K562 (cell line): ENCODE data around the gene ZNF821. TPM values are rescaled to one million over a fixed set of nuclear protein-coding genes. Genes with fewer than 3 reads are reported as not detected.

Experiments
- ATAC-seq: fragments of 200-7000 bp; cut with Tn5 transposase; 3 replicates; pipeline ENCODE4 v1.9.1; 2020; ENCODE audit warnings: moderate library complexity
- BruUV-seq: library from RNA; stranded (reverse); fragments of 400-500 nt; replicated peaks from 2 replicates; lab custom pipeline; 2021; lab: Mats Ljungman, UMichigan
- CTCF ChIA-PET: fragments of 300-600 bp; formaldehyde crosslinking; extraction: SDS; loops from one replicate; lab custom pipeline; 2021; ENCODE audit warnings: low intra/inter-chr PET ratio; lab: Yijun Ruan, JAX
- POLR2A ChIA-PET: fragments of 300-600, 350-650 bp; sonication (Branson Sonifier 250); formaldehyde crosslinking; extraction: SDS; loops from one replicate; lab custom pipeline; 2021; ENCODE audit warnings: antibody characterized with exemption, inconsistent platforms; lab: Yijun Ruan, JAX
- DNase-seq, 4 experiments: peaks; one replicate each; pipeline versions ENCODE4 v3.0.0 to v3.0.0-alpha.2; 2011 to 2018; ENCODE audit warnings: low spot score in 3 of 4, mixed read lengths in 3 of 4; ENCODE audit errors: extremely low read depth in 1 of 4
- FAIRE-seq: peaks from 2 replicates; lab custom pipeline; 2011; peaks lifted over from hg19 to GRCh38; lab: Jason Lieb, UNC
- H2AFZ ChIP-seq: 2 replicates; pipeline ENCODE4 v1.6.0; 2011; ENCODE audit warnings: low read depth, low read length, control low read depth, inconsistent platforms
- H3K27ac ChIP-seq: fragments of 200-600 bp; 3 replicates; pipeline ENCODE4 v1.8.0; 2011; ENCODE audit warnings: low read depth, mild to moderate bottlenecking, control low read depth, inconsistent platforms, low read length, moderate library complexity, mixed read lengths; ENCODE audit errors: extremely low read depth
- H3K27me3 ChIP-seq, 2 experiments: fragments of 300-600 bp in 1 of 2; 2 replicates in 1 of 2; 3 replicates in 1 of 2; pipeline versions ENCODE4 v1.6.0 to v1.8.0; 2011; ENCODE audit warnings: inconsistent platforms in 2 of 2, low read length in 2 of 2, mild to moderate bottlenecking in 1 of 2, mixed read lengths in 1 of 2, moderate library complexity in 1 of 2; ENCODE audit not compliant: control insufficient read depth in 2 of 2, insufficient read depth in 2 of 2
- H3K36me3 ChIP-seq: fragments of 300-600 bp; 3 replicates; pipeline ENCODE4 v1.8.0; 2011; ENCODE audit warnings: mild to moderate bottlenecking, low read length, inconsistent platforms; ENCODE audit not compliant: control insufficient read depth, insufficient read depth
- H3K4me1 ChIP-seq, 2 experiments: fragments of 200-600 bp in 1 of 2; replicated peaks in 1 of 2; 2 replicates in 1 of 2; 3 replicates in 1 of 2; pipeline versions ENCODE4 v1.5.1 to v1.8.0; 2011; ENCODE audit warnings: inconsistent platforms in 2 of 2, low read length in 2 of 2, mild to moderate bottlenecking in 1 of 2, mixed read lengths in 1 of 2, moderate library complexity in 1 of 2; ENCODE audit not compliant: control insufficient read depth in 2 of 2, insufficient read depth in 2 of 2
- H3K4me2 ChIP-seq: 2 replicates; pipeline ENCODE4 v1.6.1; 2011; ENCODE audit warnings: low read length, control low read depth, inconsistent platforms, mixed read lengths; ENCODE audit not compliant: insufficient read depth
- H3K4me3 ChIP-seq: fragments of 200-600 bp; sonication (generic), shearing (Covaris generic); 2 replicates; pipeline ENCODE4 v1.5.1; 2016; ENCODE audit warnings: control low read depth, inconsistent platforms
- H3K79me2 ChIP-seq: fragments of 200-600 bp; 3 replicates; pipeline ENCODE4 v1.8.0; 2011; ENCODE audit warnings: low read length, inconsistent platforms; ENCODE audit not compliant: control insufficient read depth, insufficient read depth
- H3K9ac ChIP-seq, 2 experiments: 2 replicates each; pipeline versions ENCODE4 v1.6.0 to v1.6.1; 2011; ENCODE audit warnings: low read depth in 2 of 2, low read length in 2 of 2, control low read depth in 1 of 2, inconsistent platforms in 1 of 2, mild to moderate bottlenecking in 1 of 2, mixed read lengths in 1 of 2; ENCODE audit not compliant: insufficient read depth in 1 of 2
- H3K9me1 ChIP-seq: one replicate; pipeline ENCODE4 v1.6.0; 2011; ENCODE audit warnings: inconsistent platforms, mild to moderate bottlenecking, low read length, moderate library complexity; ENCODE audit not compliant: control insufficient read depth, insufficient read depth
- H3K9me3 ChIP-seq: replicated peaks from 2 replicates; pipeline ENCODE4 v1.5.1; 2011; ENCODE audit warnings: low read depth, low read length, inconsistent platforms; ENCODE audit not compliant: control insufficient read depth, insufficient read depth
- H4K20me1 ChIP-seq: replicated peaks from 2 replicates; pipeline ENCODE4 v1.6.1; 2011; ENCODE audit warnings: low read length, inconsistent platforms, mixed read lengths; ENCODE audit not compliant: control insufficient read depth, insufficient read depth
- CAMTA2 ChIP-seq: fragments of 250-450 bp; sonication (Bioruptor Pico); conservative IDR thresholded peaks from 2 replicates; pipeline ENCODE4 v1.5.1; 2022
- CBX5 ChIP-seq: IDR thresholded peaks from 2 replicates; pipeline ENCODE4 v1.6.1; 2014; ENCODE audit warnings: low read depth, borderline replicate concordance
- FOXJ3 ChIP-seq: sonication (generic); formaldehyde crosslinking; IDR thresholded peaks from 2 replicates; pipeline ENCODE4 v1.4.0; 2020; ENCODE audit warnings: mild to moderate bottlenecking, missing genetic modification reagents
- PML ChIP-seq: IDR thresholded peaks from 2 replicates; pipeline ENCODE4 v1.6.1; 2012; ENCODE audit warnings: low read length, inconsistent platforms
- ZNF699 ChIP-seq: fragments of 250-450 bp; sonication (Bioruptor Pico); IDR thresholded peaks from 2 replicates; pipeline ENCODE4 v1.8.0; 2021; ENCODE audit warnings: mild to moderate bottlenecking, moderate library complexity; ENCODE audit not compliant: insufficient replicate concordance
- WGBS: fragments of 100-300 bp; shearing (Covaris generic); methylation state at CpG from one replicate; pipeline ENCODE4 v1.1.6; 2016; ENCODE audit warnings: low coverage, mixed read lengths; ENCODE audit not compliant: insufficient coverage; ENCODE audit errors: missing lambda C conversion rate; 5-methylcytosine and 5-hydroxymethylcytosine counted together
- in situ Hi-C: fragments of 300-500 bp; cut with MboI; formaldehyde crosslinking; loops from 4 replicates; pipeline ENCODE4 v1.15.0; 2018; ENCODE audit warnings: inconsistent platforms, mixed read lengths
- intact Hi-C: fragments of 100-400 bp; cut with micrococcal nuclease; formaldehyde crosslinking; loops from 2 replicates; pipeline ENCODE4 v1.14.2; 2022
- polyA plus RNA-seq, 8 experiments: library from polyadenylated mRNA; depleted of rRNA in 4 of 8; stranded (reverse) in 5 of 8; unstranded in 3 of 8; fragments of >200 nt; fragmentation: Nextera tagmentation in 2 of 8; fragmentation: Illumina TruSeq in 1 of 8; extraction: Ambion mirVana in 2 of 8; extraction: Trizol in 1 of 8; gene quantifications; 2 replicates each; pipeline versions ENCODE4 v1.2.1 to v1.2.3, GENCODE V29; 2011 to 2014; ENCODE audit warnings: inconsistent platforms in 1 of 8, missing spikeins in 1 of 8
- total RNA-seq, 7 experiments: library from RNA; depleted of rRNA in 6 of 7; stranded (reverse); fragments of >200 nt in 6 of 7; fragmentation: Illumina TruSeq in 2 of 7; extraction: Trizol in 2 of 7; gene quantifications; 2 replicates each; pipeline versions ENCODE4 v1.2.1 to v1.2.3, GENCODE V29; 2011 to 2021; ENCODE audit warnings: low replicate concordance in 1 of 7
- TF ChIP-seq, protein P1 (sequence below): sonication (generic); formaldehyde crosslinking; IDR thresholded peaks from 2 replicates; pipeline ENCODE4 v1.8.1; 2022; ENCODE audit warnings: missing genetic modification reagents
- TF ChIP-seq, protein P2 (sequence below): fragments of 250-450 bp; sonication (Bioruptor Pico); IDR thresholded peaks from 2 replicates; pipeline ENCODE4 v1.4.0; 2020; ENCODE audit warnings: mild to moderate bottlenecking

ZNF821 gene
- total and polyA plus RNA-seq, 9 of the 15 experiments (the other 6 are each of a cell fraction or from before 2014, with no cell fraction given), result 0.38 to 5.6 (median 3.6) TPM

DNA sequence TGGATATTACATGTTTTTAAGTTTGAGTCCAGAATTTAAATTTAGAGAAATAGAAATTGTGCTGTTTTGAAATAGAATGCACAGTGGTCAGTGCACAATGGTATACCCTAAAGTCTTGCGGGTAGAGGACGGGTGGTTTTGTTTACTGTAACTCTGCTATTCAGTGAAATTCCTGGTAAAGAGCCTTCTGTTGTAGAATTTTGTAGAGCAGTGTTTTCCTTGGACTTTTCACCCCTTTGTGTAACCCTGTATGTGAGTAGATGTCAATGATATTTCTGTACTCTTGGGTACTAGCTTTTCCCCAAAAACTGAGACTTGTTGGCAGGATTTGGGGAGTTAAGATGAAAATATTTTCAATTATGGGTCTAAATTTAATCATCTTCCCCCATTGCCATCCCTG, 30.8 kb upstream of the ZNF821 start:
- WGBS, result 88% methylated on average over 2 of the region's 2 CpGs
- Histone ChIP-seq H3K79me2 (peaks cover 93% of the 10 kb centered on the region), H3K9me3 (peaks cover 2% of the 10 kb centered on the region), H3K36me3 (peaks cover 77% of the 10 kb centered on the region), H2AFZ (no peak overlapping the region), H3K27me3 (no peaks in the 10 kb centered on the region), H3K4me2 (no peak overlapping the region), H3K27ac (no peak overlapping the region), H4K20me1 (no peaks in the 10 kb centered on the region; the same call in 1 of the 2 replicates), H3K9ac (no peak overlapping the region), H3K4me1 (no peaks in the 10 kb centered on the region), H3K9me1 (no peaks in the 10 kb centered on the region), H3K4me3 (no peak overlapping the region)
- TF ChIP-seq ZNF699 (CRISPR knock-in tag) (no peak), CBX5 (no peak), CAMTA2 (CRISPR knock-in tag) (no peak), PML (no peak), FOXJ3 (no peak)
- TF ChIP-seq, protein P1, sequence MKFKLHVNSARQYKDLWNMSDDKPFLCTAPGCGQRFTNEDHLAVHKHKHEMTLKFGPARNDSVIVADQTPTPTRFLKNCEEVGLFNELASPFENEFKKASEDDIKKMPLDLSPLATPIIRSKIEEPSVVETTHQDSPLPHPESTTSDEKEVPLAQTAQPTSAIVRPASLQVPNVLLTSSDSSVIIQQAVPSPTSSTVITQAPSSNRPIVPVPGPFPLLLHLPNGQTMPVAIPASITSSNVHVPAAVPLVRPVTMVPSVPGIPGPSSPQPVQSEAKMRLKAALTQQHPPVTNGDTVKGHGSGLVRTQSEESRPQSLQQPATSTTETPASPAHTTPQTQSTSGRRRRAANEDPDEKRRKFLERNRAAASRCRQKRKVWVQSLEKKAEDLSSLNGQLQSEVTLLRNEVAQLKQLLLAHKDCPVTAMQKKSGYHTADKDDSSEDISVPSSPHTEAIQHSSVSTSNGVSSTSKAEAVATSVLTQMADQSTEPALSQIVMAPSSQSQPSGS, result no peak
- TF ChIP-seq, protein P2, sequence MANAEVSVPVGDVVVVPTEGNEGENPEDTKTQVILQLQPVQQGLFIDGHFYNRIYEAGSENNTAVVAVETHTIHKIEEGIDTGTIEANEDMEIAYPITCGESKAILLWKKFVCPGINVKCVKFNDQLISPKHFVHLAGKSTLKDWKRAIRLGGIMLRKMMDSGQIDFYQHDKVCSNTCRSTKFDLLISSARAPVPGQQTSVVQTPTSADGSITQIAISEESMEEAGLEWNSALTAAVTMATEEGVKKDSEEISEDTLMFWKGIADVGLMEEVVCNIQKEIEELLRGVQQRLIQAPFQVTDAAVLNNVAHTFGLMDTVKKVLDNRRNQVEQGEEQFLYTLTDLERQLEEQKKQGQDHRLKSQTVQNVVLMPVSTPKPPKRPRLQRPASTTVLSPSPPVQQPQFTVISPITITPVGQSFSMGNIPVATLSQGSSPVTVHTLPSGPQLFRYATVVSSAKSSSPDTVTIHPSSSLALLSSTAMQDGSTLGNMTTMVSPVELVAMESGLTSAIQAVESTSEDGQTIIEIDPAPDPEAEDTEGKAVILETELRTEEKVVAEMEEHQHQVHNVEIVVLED, result no peak
- in situ Hi-C loops (no loop called here), intact Hi-C loops (no loop called here)
- ChIA-PET CTCF (no interaction called here), POLR2A (interaction anchor here (0.9 to 5.7 kb wide), 3 partner anchors 12 to 15 kb away, joined by 4 to 26 read pairs (median 8); no protein-coding TSS in a partner anchor)
- no peak for FAIRE-seq
- no TSS peak for BruUV-seq
- no peak for ATAC-seq
- no peak for DNase-seq
